AG04450 (cell line): Measurements from ENCODE around the gene EOMES. TPM values are rescaled to one million over a fixed set of nuclear protein-coding genes. Genes with fewer than 3 reads are reported as not detected.

Source experiments
- CTCF ChIA-PET: fragments of 300-600, 350-600 bp; formaldehyde crosslinking; extraction: SDS; loops from one replicate; lab custom pipeline; 2022; ENCODE audit warnings: antibody characterized with exemption, inconsistent platforms; lab: Charles Lee
- POLR2A ChIA-PET: fragments of 350-600 bp; formaldehyde crosslinking; extraction: SDS; loops from one replicate; lab custom pipeline; 2021; ENCODE audit warnings: antibody characterized with exemption, inconsistent platforms; lab: Yijun Ruan, JAX
- DNase-seq: peaks from one replicate; pipeline ENCODE4 v3.0.0-alpha.2; 2011; ENCODE audit warnings: low read depth, low spot score
- H3K27ac ChIP-seq: one replicate; pipeline ENCODE4 v1.5.1; 2012; ENCODE audit warnings: low read depth, low read length, control low read depth
- H3K27me3 ChIP-seq: one replicate; pipeline ENCODE4 v1.6.0; 2012; ENCODE audit warnings: low read length; ENCODE audit not compliant: control insufficient read depth, insufficient read depth
- H3K4me3 ChIP-seq: 2 replicates; pipeline ENCODE4 v1.5.1; 2011; ENCODE audit warnings: mild to moderate bottlenecking, low read depth, low read length, control low read depth
- H3K9me3 ChIP-seq: 2 replicates; pipeline ENCODE4 v1.5.1; 2012; ENCODE audit warnings: low read length; ENCODE audit not compliant: control insufficient read depth, insufficient read depth
- polyA plus RNA-seq: library from polyadenylated mRNA; depleted of rRNA; stranded (reverse); fragments of >200 nt; gene quantifications from 2 replicates; pipeline ENCODE4 v1.2.3, GENCODE V29; 2011
- TF ChIP-seq, protein P1 (sequence below): IDR thresholded peaks from 2 replicates; pipeline ENCODE4 v1.5.1; 2011; ENCODE audit warnings: low read depth, low read length, control low read depth, inconsistent platforms

Gene EOMES
- polyA plus RNA-seq, 1 experiment: not detected

GRCh38 chr3:27681249-27681748 is 40.8 kb downstream of the EOMES start:
- CTCF ChIA-PET: interaction anchor here (0.5 to 3.2 kb wide), 87 partner anchors 9 to 1565 kb away, joined by 3 to 36 read pairs (median 5); no protein-coding TSS in a partner anchor
- POLR2A ChIA-PET: interaction anchor here (0.5 to 1.7 kb wide), 3 partner anchors 31 to 1380 kb away, joined by 3 to 7 read pairs (median 4); partner anchors contain the start of gene SLC4A7
- no peak overlapping the region for H3K4me3 ChIP-seq

GRCh38 chr3:27680517-27681246 is 41.4 kb downstream of the EOMES start:
- no peaks in the 10 kb centered on the region for H3K27me3 ChIP-seq
- no peak overlapping the region for H3K4me3 ChIP-seq
- POLR2A ChIA-PET: interaction anchor here (0.5 to 1.7 kb wide), 3 partner anchors 31 to 1381 kb away, joined by 3 to 7 read pairs (median 4); partner anchors contain the start of gene SLC4A7
- CTCF ChIA-PET: interaction anchor here (0.6 to 3.2 kb wide), 65 partner anchors 9 to 1565 kb away, joined by 3 to 36 read pairs (median 5); no protein-coding TSS in a partner anchor
- H3K27ac ChIP-seq: no peak overlapping the region
- no peaks in the 10 kb centered on the region for H3K9me3 ChIP-seq
- TF ChIP-seq, protein P1, sequence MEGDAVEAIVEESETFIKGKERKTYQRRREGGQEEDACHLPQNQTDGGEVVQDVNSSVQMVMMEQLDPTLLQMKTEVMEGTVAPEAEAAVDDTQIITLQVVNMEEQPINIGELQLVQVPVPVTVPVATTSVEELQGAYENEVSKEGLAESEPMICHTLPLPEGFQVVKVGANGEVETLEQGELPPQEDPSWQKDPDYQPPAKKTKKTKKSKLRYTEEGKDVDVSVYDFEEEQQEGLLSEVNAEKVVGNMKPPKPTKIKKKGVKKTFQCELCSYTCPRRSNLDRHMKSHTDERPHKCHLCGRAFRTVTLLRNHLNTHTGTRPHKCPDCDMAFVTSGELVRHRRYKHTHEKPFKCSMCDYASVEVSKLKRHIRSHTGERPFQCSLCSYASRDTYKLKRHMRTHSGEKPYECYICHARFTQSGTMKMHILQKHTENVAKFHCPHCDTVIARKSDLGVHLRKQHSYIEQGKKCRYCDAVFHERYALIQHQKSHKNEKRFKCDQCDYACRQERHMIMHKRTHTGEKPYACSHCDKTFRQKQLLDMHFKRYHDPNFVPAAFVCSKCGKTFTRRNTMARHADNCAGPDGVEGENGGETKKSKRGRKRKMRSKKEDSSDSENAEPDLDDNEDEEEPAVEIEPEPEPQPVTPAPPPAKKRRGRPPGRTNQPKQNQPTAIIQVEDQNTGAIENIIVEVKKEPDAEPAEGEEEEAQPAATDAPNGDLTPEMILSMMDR: no peak
- no peak for DNase-seq

More at GRCh38 chr3:27681249-27681748, 40.8 kb downstream of the EOMES start:
- TF ChIP-seq, protein P1: peak; percentile 67
- no peaks in the 10 kb centered on the region for H3K27me3 ChIP-seq
- H3K9me3 ChIP-seq: no peaks in the 10 kb centered on the region
- no peak overlapping the region for H3K27ac ChIP-seq
- DNase-seq: peak; percentile 59

GRCh38 chr3:27679691-27680090 is 42.4 kb downstream of the EOMES start:
- Histone ChIP-seq H3K4me3 (no peak overlapping the region), H3K27ac (no peak overlapping the region), H3K27me3 (no peaks in the 10 kb centered on the region), H3K9me3 (no peaks in the 10 kb centered on the region)
- no peak for DNase-seq
- CTCF ChIA-PET: interaction anchor here (0.9 to 3.0 kb wide), 8 partner anchors 11 to 545 kb away, joined by 3 to 20 read pairs (median 6); no protein-coding TSS in a partner anchor
- TF ChIP-seq, protein P1: no peak
- POLR2A ChIA-PET: no interaction called here

DNA sequence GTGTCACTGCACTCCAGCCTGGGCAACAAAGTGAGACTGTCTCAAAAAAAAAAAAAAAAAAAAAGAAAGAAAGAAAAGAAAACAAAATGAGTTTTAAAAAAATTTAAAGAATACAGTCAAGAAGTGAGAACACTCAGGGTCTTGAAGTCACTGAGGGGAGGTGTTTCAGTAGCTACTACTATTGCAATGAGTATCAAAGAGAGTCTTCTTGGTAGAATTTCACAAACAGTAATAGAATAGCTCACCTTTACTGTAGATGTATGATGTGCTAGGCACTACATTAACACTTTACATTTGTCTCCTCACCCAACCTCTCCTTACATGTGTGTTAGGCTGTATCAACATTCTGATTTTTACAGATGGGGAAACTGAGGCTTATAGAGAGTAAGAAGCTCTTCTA is 43.9 kb downstream of the EOMES start:
- Histone ChIP-seq H3K4me3 (no peak overlapping the region), H3K9me3 (no peaks in the 10 kb centered on the region), H3K27ac (peak overlapping the region; percentile 84), H3K27me3 (no peaks in the 10 kb centered on the region)
- ChIA-PET POLR2A (interaction anchor here (0.7 to 1.4 kb wide), 3 partner anchors 143 to 196 kb away, joined by 5 to 7 read pairs (median 6); partner anchors contain the start of gene SLC4A7), CTCF (interaction anchor here (0.6 to 1.6 kb wide), 4 partner anchors 12 to 284 kb away, joined by 3 to 11 read pairs (median 4); no protein-coding TSS in a partner anchor)
- DNase-seq: no peak
- TF ChIP-seq, protein P1: no peak
